GM04503 (cell line): ENCODE measurements around the gene MGAT4A.
"Not testable (repeated sequence)": the region's sequence is repeated elsewhere in the genome, so short reads cannot be mapped to it uniquely, and the experiment has no call there.

Experiments used
- DNase-seq: peaks from one replicate; pipeline ENCODE4 v3.0.0-alpha.2; 2012; ENCODE audit warnings: low read depth

MGAT4A gene

GRCh38 chr2:98702858-98703620 is 27.9 kb downstream of the MGAT4A start:
- no peak for DNase-seq

DNA sequence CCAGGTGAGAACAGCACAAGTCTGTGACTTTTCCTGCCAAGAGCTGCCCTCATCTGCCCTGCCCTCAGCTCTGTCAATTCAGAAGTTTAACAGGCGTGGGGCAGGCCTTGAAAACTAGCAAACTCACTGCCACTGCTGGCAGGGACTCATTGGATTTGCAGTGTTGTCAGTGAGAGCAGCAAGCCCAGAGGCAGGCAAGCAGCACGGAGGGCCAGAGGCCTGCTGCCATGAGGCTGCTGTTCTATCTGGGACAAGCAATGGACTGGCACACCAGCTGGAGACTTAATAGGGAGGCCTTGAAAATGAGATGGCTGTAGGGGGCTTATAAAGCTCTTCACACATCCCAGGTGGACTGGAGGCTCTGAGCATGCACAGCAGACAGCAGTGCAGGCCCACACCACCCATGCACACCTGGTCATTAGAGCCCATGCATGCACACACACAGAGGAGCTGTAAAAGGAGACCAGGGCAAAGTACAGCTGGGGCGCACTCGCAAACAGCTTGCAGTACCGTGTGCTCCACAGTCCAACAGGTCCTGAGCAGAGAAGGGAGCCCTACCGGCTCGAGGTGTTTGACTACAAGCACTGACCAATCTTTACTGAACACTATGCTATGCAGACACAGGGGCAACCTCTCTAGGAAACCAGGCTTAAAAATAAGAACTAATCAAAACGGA is 28.7 kb downstream of the MGAT4A start:
- no peak for DNase-seq

- DNase-seq, result no peak
Measured at GRCh38 chr2:98701230-98701629, 29.7 kb downstream of the MGAT4A start.

GRCh38 chr2:98698896-98699295 is 32.0 kb downstream of the MGAT4A start:
- no peak for DNase-seq

GRCh38 chr2:98697651-98698337 is 33.1 kb downstream of the MGAT4A start:
- DNase-seq, result no peak

- DNase-seq, result no peak
Measured at GRCh38 chr2:98696200-98696599, 34.7 kb downstream of the MGAT4A start.

GRCh38 chr2:98695255-98695654 is 35.7 kb downstream of the MGAT4A start:
- no peak for DNase-seq

DNA sequence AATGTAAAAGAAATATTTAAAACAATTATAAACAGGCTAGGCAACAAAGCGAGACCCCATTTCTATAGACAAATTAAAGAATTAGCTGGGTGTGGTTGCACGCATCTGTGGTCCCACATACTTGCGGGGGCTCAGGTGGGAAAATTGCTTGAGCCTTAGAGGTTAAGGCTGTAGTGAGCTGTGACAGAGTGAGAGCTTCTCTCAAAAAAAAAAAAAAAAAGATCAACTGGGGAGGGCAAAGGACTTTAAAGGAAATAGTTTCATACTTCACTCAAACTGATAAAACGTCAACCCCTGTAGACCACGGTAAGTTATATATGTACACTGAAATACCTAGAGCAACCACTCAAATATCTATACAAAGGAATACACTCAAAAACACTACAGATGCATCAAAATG is 37.5 kb downstream of the MGAT4A start:
- DNase-seq, result no peak

GRCh38 chr2:98692090-98693054 is 38.6 kb downstream of the MGAT4A start:
- DNase-seq, result no peak

DNA sequence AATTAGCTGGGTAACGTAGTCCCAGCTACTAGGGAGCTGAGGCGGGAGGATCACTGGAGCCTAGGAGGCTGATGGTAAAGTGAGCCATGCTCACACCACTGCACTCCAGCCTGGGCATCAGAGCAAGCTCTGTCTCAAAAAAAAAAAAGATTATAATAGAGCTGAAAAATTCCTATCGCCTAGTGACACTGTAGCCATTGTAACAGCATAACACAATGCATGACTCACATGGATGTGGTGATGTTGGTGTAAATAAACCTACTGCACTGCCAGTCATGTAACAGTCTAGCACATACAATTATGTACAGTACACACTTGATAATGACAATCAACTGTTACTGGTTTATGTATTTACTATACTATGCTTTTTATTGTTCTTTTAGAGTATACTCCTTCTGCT is 39.6 kb downstream of the MGAT4A start:
- DNase-seq, result no peak

- no peak for DNase-seq
Measured at GRCh38 chr2:98685930-98686887, 44.7 kb downstream of the MGAT4A start.

DNA sequence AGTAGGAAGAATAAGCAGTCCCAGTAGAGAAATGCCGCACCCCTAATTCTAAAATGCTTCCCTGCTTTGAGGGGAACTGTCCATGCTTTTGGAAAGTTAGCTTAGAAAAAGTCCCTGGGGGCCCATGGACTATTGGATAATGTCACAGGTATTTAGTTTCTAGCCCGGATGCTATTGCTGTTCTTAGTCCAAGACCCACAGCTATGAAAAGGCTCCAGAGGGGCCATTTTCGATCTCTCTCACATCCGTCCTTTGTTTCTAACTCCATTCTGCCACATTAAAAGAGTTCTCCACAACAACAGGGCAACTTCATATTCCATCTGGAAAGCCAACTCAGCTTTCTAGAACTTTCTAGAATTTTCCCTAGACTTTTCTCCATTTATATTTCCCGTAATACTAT is 47.2 kb downstream of the MGAT4A start:
- DNase-seq, result no peak

- no peak for DNase-seq
Measured at GRCh38 chr2:98676742-98677141, 54.2 kb downstream of the MGAT4A start.

DNA sequence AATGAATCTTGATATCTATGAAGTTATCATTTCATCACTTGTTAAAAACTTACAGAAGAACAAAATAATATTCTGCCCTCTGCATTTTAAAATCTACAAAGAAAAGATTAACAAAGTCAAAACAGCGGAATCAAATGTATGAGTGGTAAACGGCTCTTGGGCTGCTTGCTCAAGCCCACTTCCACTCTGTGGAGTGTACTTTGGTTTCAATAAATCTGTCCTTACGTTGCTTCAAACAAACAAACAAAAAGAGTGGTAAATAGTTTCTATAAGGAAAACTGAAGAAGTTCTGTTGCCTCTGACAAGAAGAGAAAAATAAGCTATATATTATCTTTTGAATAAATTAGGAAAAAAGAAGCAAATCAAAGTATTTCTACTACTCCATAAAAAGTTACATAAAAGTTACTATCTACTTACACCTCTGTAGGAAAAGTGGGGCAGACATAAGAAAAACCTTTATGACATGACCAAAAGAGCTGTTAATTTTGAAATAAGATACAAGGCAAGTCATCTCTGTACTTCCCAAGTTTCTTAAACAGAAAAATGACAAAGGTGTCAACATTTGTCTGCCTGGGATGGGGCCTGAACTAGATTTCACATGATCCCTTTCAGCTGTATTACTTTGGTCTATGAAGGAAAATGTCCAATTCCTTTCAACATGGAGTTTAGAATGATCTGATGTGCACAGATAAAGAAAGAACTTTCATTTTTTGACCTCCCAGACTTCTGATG is 56.5 kb downstream of the MGAT4A start:
- no peak for DNase-seq

DNA sequence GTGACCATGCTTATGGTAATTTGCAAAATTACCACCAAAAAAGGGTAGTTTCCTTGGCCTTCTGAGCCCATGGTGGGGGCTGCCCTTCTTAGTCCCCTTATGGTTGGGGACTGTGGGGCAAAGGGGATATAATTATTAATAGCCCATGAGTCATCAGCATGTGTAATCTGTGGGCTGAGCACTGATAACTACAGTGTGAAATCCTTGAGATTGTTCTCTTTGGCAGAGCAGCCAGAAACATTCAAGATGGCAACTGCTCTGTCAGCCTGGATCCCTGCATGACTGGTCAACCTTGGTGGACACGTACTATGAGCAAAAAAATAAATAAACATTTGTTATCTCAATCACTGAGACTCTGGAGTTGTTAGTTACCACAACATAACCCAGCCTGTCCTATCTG is 61.3 kb downstream of the MGAT4A start:
- no peak for DNase-seq

- no peak for DNase-seq
Measured at GRCh38 chr2:98665677-98666076, 65.3 kb downstream of the MGAT4A start.

- no peak for DNase-seq
Measured at GRCh38 chr2:98664323-98664722, 66.6 kb downstream of the MGAT4A start.

DNA sequence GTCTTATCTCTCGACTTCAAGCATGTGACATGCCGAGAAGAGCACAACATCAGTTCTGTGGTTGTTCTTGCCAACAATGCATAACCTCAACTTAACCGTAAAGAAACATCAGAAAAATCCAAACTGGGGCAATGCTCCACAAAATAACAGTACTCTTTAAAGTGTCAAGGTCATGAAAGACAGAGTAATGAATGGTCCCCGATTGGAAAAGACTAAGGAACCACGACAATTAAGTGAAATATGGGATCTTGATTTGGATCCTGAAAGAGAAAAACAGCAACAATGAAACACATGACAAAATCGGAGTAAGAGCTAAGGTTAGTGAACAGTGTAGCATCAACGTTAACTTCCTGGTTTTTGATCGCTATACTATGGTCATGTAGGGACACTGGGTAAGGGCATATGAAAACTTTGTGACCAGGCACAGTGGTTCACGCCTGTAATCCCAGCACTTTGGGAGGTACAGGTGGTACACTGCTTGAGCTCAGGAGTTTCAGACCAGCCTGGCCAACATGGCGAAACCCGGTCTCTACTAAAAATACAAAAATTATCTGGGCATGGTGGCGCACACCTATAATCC is 67.3 kb downstream of the MGAT4A start:
- DNase-seq, result no peak

- not testable (repeated sequence) for DNase-seq
Measured at GRCh38 chr2:98659491-98659840, 71.5 kb downstream of the MGAT4A start.
